ENCODE data around the gene EPN1.

DNA sequence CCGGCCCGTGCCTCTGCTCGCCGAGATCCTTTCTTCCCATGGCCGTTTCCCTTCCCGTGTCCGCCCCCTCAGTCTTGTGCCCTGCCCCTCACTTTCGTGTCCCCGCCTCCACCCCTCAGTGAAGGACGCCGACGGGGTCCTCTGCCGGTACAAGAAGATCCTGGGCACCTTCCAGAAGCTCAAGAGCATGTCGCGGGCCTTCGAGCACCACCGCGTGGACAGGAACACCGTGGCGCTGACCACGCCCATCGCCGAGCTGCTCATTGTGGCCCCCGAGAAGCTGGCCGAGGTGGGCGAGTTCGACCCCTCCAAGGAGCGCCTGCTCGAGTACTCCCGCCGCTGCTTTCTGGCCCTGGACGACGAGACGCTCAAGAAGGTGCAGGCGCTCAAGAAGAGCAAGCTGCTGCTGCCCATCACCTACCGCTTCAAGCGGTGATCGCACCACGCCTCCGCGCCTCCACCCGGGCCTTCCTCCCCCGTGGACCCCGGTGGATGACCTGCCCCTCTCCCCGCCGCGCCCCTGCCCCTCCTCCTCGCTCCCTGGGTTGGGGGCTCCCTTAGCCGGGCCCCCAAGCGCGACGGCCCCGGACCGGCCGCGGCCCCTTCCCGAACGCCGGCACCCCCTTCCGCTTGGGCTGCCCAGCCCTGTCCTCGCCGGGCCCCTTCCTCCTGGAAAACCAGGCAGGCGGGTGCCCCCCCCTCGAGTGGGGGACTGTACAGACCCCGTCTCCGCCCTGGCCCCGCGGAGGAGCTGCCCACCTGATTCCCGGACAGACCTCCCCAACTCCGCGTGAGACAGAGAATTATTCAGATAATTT is 22.5 kb upstream of the EPN1 start:
- no peak for TF ChIP-seq POLR2AphosphoS5 (IDR thresholded peaks at IDR 0.05)
- no peak for TF ChIP-seq POLR2A (IDR thresholded peaks at IDR 0.05)

Measured in transverse colon (tissue), 3 donors.